HuH-7.5 (cell line): ENCODE data around the gene CCDC68.

Experiments
- DNase-seq: peaks from one replicate; pipeline ENCODE4 v3.0.0; 2011; ENCODE audit warnings: low spot score

CCDC68 gene

GRCh38 chr18:54961016-54961423, 1.8 kb upstream of the CCDC68 start:
- DNase-seq = no peak

DNA sequence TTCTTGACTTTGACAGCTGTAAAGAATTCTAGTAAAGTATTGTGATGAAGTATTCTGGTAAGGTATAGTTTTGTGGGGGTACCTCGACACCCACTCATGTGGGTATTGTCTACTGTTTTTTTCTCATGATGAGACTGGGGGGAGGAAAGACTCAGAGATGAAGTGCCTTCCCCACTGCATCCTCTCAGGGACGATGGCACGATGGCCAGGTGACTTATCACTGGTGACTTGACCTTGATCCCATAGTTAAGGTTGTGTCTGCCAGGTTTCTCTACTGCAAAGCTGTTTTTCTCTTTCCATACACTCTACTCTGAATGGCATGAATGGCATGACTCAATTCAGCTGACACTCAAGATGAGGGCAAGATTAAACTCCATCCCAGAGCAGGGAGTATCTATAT, 936 bp upstream of the CCDC68 start:
- DNase-seq = no peak

DNA sequence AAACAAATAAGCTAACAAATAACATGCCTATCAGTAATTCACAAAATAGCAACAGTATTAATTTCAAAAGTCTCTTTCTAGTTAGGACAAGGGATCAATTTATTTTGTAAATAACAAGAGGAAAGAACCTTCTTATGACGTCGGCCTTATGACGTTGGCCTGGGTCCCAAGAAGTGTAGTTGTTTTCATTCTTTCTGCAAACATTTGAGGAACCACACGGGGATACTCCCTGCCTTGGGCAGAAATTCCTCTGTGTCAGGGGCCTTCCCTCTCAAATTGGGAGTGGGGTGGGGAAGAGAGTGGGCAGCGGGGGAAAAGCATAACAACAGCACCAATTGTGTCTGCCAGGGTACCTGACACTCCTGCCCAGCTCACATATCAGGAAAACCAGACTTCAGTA, 1.3 kb downstream of the CCDC68 start:
- no peak for DNase-seq

GRCh38 chr18:54957296-54957832, 1.9 kb downstream of the CCDC68 start:
- no peak for DNase-seq

GRCh38 chr18:54956506-54956905, 2.8 kb downstream of the CCDC68 start:
- no peak for DNase-seq

GRCh38 chr18:54952026-54952425, 7.2 kb downstream of the CCDC68 start:
- DNase-seq = no peak

GRCh38 chr18:54950221-54950620, 9.0 kb downstream of the CCDC68 start:
- DNase-seq = no peak

- no peak for DNase-seq
Observed at GRCh38 chr18:54949588-54949987, 9.7 kb downstream of the CCDC68 start.

DNA sequence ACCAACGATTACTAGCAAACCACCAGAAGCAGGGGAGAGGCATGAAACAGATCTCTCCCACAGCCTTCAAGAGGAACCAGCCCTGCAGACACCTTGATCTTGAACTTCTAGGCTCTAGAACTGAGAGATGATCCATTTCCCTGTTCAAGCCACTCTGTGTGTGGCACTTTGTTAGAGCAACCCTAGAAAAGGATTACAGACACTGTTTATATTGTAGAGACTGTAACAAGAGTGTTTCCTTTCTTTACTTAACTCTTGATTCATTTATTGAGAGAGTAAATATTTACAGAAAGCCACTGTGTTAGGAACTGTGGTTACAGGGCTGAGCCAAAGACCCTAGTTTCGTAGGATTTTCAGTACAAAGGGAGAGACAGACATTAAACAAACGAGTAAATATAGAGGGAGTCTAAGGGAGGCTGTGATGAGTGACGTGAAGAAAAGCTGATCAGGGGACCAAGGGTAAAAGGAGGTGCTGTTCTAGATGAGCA, 10.9 kb downstream of the CCDC68 start:
- DNase-seq = no peak

GRCh38 chr18:54947091-54947490, 12.2 kb downstream of the CCDC68 start:
- DNase-seq = no peak

DNA sequence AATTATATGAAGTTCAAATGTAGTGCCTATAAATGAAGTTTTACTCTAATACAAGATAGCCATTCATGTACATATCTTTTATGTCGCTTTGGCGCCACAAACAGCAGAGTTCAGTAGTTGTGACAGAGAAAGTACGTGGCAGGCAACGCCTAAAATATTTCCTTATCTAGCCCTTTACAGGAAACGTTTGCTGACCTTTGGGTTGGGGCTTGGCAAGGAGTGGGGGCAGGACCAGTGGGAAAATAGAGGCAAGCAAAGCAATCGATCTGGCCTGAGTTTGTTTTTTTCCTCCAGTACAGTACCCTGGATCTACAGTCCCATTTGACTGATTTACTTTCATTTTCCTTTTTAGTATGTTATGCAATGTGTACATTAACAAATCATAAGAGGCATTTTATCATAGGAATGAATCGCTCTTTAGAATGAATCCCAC, 13.1 kb downstream of the CCDC68 start:
- DNase-seq = no peak

GRCh38 chr18:54945576-54946125, 13.6 kb downstream of the CCDC68 start:
- no peak for DNase-seq

DNA sequence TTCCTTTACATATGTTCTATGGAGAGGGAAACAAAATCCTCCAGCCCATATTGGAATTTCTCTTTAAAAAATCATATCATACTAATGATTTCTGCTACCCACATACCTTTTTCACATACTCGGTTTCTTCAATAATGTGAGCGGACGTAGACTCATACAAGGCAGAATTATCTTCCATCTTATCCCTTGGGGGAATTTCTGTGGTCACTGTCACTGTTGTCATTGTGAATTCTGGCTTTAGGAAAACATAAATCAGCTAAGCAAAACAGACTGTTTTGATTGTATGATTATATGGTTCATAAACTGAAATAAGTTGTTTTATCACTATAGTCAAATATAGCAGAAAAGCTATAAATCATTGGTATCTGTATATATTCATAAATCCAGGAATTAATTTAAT, 16.7 kb downstream of the CCDC68 start:
- no peak for DNase-seq

DNA sequence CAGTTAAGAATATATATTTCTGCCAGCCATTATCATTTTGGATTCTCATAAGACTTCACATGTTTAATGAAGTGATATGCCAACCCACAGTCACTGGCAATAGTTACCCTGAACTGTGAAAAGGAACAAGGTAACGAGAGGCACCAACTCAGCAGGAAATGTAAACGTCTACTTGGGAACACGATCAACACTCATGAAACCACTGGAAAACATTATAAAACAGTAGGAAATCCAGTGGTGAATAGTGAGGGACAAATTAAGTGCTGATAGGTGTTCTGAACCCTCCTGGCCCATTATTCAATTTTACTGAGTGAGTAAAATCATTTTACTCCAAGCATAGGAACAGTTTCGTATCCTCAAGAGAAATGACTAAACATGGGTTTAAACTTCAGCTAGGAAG, 17.1 kb downstream of the CCDC68 start:
- no peak for DNase-seq

DNA sequence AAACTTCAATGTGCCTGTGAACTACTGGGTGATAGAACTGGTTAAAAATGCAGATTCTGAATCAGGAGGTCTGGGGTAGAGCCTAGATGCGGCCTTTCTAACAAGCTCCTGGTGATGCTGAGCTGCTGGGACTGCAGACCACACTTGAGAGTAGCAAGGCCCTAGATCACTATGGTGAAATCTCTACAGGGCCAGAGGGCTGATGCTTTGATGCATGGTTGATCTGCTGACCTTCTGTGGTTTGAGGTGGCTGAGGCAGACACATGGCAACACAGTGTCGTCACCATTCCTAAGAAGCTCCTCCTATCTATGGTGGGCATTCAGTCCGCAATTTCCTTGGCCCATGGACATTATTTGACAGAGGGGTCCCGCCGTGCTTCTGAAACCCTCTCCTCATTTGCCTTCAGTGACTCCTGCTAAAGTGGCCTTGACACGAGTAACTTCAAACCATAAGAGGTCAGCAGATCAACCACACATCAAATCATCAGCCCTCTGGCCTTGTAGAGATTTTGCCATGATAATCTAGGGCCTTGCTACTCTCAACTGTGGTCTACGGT, 19.8 kb downstream of the CCDC68 start:
- DNase-seq = no peak

- DNase-seq = no peak
Observed at GRCh38 chr18:54938506-54938905, 20.8 kb downstream of the CCDC68 start.

- DNase-seq = no peak
Observed at GRCh38 chr18:54932472-54932871, 26.8 kb downstream of the CCDC68 start.

DNA sequence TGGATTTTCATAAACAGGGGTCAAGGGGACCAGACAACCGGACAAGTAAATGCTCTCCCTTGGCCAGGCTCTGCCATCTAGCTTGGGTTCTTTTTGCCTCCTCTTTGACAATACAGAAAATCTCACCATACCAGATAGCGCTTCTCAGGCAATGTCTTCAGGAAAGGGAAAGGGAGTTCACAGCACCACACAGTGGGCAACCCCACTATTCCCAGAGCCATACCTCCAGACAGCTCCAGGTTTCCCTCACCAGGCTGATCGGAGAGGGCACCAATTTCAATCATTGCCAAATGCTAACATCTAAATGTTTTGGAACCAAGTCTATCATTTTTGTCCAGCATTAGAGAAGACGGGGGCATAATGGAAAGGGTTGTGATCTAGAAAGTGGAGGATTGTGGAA, 28.1 kb downstream of the CCDC68 start:
- no peak for DNase-seq

DNA sequence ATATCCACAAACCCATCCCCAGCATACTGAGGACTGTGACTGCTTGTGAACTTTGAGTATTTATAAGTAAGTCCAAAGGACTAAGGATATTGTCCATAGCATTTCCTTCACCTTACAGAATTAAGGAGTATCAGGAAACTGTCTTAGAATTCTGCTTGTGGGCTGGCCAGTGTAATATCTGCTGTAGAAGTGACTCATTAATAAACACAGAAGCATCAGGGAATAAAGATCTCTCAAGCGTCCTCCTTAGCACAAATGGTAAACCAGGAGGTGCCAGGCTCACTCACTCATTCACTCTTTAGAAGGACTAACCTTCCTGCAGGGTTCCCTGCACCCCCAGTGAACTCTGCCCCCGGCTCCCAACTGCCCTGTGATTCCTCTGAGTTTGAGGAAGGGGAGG, 31.0 kb downstream of the CCDC68 start:
- DNase-seq = no peak

DNA sequence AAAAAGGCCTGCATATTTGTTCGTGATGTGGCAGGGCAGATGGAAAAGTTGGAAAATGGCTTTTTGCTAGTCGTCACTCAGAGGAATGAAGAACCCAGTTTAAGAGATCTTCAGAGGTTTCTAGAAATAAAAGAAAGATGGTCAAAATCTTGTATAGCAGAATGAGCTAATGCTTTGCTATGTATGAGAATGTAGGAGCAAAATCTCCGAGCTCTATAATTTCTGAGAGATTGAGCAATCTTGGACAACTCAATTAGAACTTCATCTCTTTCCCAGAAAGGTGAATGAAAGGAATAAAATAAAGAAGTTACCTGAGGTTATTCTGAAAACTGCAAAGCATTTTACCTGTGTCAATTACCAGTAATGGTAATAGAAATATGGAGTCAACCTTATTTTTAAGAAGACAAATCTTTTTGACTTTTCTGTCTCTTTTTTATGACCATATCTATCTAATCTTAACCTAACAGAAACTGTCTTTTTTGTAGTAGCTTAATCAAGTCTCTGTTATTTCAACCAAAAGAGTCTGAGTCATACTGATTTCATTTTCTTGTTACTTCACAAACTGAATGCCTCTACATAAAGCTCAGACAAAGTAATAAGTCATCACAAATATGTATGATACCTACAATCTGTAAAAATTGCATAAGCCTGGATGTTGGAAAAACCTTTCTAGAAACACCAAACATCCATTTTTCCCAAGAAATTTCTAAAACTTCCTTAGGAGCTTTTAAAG, 32.5 kb downstream of the CCDC68 start:
- no peak for DNase-seq

GRCh38 chr18:54924948-54925347, 34.3 kb downstream of the CCDC68 start:
- DNase-seq = no peak

DNA sequence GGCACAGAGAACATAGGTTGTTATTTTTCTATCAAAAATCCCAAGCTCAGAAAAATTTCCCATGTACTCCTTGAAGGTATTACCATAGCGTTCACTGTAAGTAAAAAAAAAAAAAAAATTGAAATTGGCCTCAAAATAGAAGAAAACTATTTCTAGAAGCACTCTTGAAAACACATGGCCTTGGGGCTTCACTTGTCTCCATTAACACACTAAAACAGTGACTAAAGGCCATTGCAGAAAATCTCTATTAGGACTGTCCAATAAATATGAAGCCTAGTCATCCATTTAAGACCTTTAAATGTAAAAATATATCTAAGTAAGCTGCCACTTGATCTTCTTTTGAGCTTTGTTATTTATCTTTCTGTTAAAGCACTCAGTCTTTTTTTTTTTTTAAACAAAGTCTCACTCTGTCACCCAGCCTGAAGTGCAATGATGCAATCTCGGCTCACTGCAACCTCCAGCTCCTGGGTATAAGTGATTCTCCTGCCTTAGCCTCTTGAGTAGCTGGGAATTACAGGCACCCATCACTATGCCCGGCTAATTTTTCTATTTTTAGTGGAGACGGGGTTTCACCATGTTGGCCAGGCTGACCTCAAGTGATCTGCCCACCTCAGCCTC, 35.8 kb downstream of the CCDC68 start:
- no peak for DNase-seq

DNA sequence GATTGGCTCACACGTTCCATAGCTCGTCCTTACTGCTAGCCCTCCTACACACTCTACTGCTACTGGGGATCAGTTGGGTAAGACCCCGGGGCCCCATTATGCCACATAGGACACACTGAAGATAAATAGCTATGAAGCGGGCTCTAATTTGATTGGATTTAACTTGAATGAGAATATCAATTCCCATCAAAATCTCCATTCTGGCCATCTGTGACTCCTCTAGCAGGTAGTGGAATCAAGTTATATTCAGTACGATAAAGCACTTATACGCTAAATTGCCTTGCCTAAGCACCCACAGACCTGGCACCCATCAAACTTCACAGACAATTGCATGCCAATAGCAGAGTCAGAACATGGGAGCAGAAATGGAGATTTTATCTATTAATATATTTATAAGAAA, 39.8 kb downstream of the CCDC68 start:
- no peak for DNase-seq
